Effector memory CD8-positive, alpha-beta T cell (primary cell): Measurements from ENCODE around the gene ATRNL1.

Experiments
- ATAC-seq: fragments of 150-1000 bp; cut with Tn5 transposase; replicated peaks from 2 replicates; pipeline ENCODE4 v1.10.0; 2021; ENCODE audit warnings: mild to moderate bottlenecking, moderate library complexity
- DNase-seq, 3 experiments: peaks; one replicate each; pipeline ENCODE4 v3.0.0; 2021
- H3K27ac Mint-ChIP-seq, 2 donors: one replicate each; pipeline ENCODE4 v1.8.0; 2022; ENCODE audit warnings: mild to moderate bottlenecking in 2 of 2, mixed read lengths in 2 of 2, moderate library complexity in 2 of 2
- H3K27me3 Mint-ChIP-seq, 2 donors: one replicate each; pipeline ENCODE4 v1.8.0; 2022; ENCODE audit warnings: mixed read lengths in 2 of 2
- H3K36me3 Mint-ChIP-seq: one replicate; pipeline ENCODE4 v1.8.0; 2022; ENCODE audit warnings: mild to moderate bottlenecking, moderate library complexity, mixed read lengths; ENCODE audit not compliant: insufficient read depth
- H3K4me1 Mint-ChIP-seq, 2 donors: one replicate each; pipeline ENCODE4 v1.8.0; 2022; ENCODE audit warnings: low read depth in 2 of 2, mixed read lengths in 2 of 2
- H3K4me3 Mint-ChIP-seq, 2 donors: one replicate each; pipeline ENCODE4 v1.8.0; 2022; ENCODE audit warnings: mild to moderate bottlenecking in 2 of 2, mixed read lengths in 2 of 2, moderate library complexity in 2 of 2
- H3K9me3 Mint-ChIP-seq, 2 donors: one replicate each; pipeline ENCODE4 v1.8.0; 2022; ENCODE audit warnings: mixed read lengths in 2 of 2

ATRNL1 gene

DNA sequence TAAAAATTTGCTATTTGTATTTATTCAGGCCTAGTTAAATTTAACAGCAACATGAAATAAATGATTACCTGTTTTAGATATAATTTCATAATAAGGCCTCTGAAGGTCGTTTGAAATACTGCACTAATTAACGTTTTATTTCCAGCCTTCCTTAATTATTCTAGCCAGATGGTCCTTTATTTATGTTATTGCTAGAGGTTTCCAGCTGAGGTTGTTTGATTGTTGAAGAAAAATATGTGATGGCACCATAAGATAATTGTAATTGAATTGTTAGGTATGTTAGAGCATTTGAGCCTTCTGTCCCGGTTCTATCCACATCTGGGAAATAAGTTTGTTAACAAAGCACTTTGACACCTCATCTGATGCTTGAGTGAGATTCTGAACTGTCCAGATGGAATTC is 556.1 kb downstream of the ATRNL1 start:
- H3K4me3 Mint-ChIP-seq, result no peak overlapping the region
- DNase-seq (no peak), ATAC-seq (no peak)
- H3K27me3 Mint-ChIP-seq, result no peaks in the 10 kb centered on the region
- peaks cover 8 to 9% of the 10 kb centered on the region in 2 donors for H3K9me3 Mint-ChIP-seq
- no peaks in the 10 kb centered on the region for H3K4me1 Mint-ChIP-seq
- no peak overlapping the region for H3K27ac Mint-ChIP-seq
- no peaks in the 10 kb centered on the region for H3K36me3 Mint-ChIP-seq

DNA sequence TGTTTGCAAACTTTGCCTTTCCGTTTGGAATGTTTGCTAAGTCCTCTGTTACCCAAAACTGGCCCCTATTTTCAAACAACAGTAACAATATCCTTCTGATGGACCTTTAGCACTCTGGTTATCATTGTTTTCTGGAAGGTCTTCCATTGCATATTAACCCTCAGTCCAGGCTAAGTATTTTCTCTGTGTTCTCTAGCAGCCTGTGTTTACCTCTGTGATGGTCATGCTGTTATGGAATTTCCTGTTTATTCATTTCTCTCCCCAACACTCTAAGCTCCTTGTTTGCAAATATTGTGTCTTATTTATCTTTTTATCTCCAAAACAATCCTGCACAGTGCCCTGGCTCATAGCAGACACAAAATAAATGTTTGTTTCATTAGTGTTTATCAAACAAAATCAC is 560.3 kb downstream of the ATRNL1 start:
- Mint-ChIP-seq H3K4me3 (no peak overlapping the region), H3K27me3 (no peaks in the 10 kb centered on the region), H3K27ac (no peak overlapping the region), H3K9me3 (peaks cover 8 to 10% of the 10 kb centered on the region in 2 donors), H3K4me1 (no peaks in the 10 kb centered on the region), H3K36me3 (no peaks in the 10 kb centered on the region)
- DNase-seq, result no peak
- no peak for ATAC-seq

- ATAC-seq, result no peak
- no peaks in the 10 kb centered on the region for H3K27me3 Mint-ChIP-seq
- peaks cover 8 to 12% of the 10 kb centered on the region in 2 donors for H3K9me3 Mint-ChIP-seq
- H3K4me1 Mint-ChIP-seq, result no peaks in the 10 kb centered on the region
- H3K4me3 Mint-ChIP-seq, result no peak overlapping the region
- H3K27ac Mint-ChIP-seq, result no peak overlapping the region
- no peak for DNase-seq
- H3K36me3 Mint-ChIP-seq, result no peaks in the 10 kb centered on the region
Measured at GRCh38 chr10:115654961-115655360, 561.8 kb downstream of the ATRNL1 start.

DNA sequence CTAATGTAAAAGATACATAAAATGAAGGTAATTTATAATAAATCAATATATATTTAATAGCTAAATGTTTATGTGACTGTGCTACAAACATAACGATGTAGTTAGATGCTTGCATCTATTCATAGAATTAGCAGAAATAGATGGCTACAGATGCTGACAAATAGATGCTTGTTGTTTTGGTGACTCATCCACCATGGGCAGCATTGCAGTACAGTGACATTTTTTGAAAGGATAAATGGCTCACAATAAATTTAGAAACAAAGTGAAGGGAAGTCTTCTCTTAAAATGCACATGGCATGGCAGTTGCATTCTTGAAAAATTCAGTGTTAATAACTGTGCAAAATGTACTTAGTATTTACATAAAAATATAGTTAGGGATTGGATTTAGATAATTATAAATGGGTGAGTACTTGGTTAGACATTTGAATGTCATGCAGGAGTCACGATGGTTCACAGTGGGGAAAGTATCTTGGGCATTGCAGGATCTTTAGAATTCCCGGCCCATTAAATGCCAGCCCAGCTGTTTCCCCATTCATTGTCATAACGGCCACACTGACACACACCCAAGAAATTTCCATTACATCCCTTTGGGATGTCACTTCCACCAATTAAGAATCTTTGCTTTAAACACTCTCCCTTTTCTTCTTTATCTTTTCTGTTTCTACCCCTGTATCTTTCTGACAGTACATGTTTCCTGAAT is 564.1 kb downstream of the ATRNL1 start:
- Mint-ChIP-seq H3K9me3 (peaks cover 8 to 9% of the 10 kb centered on the region in 2 donors), H3K4me1 (no peaks in the 10 kb centered on the region), H3K27ac (no peak overlapping the region), H3K36me3 (no peaks in the 10 kb centered on the region), H3K27me3 (no peaks in the 10 kb centered on the region), H3K4me3 (no peak overlapping the region)
- ATAC-seq, result no peak
- no peak for DNase-seq

GRCh38 chr10:115659616-115660015 is 566.5 kb downstream of the ATRNL1 start:
- ATAC-seq (no peak), DNase-seq (no peak)
- Mint-ChIP-seq H3K4me1 (no peaks in the 10 kb centered on the region), H3K36me3 (no peaks in the 10 kb centered on the region), H3K27me3 (no peaks in the 10 kb centered on the region), H3K4me3 (no peak overlapping the region), H3K27ac (no peak overlapping the region), H3K9me3 (peaks cover 0 to 7% of the 10 kb centered on the region in 2 donors)

DNA sequence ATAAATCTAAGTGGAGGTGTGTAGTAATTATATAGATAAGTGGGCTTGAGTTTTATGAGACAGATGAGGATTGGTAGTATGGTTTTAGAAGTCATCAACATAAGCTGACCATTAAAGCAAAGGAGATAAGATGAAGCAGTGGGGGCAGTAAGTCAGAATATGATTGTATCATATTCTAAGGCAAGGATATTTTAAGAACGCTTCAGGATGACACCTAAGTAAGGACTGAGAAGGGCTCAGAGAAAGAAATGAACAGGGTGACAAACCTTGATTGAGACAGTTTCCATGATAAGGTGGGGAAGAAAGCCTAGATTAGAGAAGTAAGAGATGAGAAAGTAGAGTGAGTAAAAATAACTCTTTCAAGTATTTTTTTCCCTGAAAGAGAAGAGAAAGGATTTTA is 567.2 kb downstream of the ATRNL1 start:
- Mint-ChIP-seq H3K4me1 (no peaks in the 10 kb centered on the region), H3K27me3 (no peaks in the 10 kb centered on the region), H3K9me3 (peaks cover 0 to 6% of the 10 kb centered on the region in 2 donors), H3K4me3 (no peak overlapping the region), H3K36me3 (no peaks in the 10 kb centered on the region), H3K27ac (no peak overlapping the region)
- no peak for ATAC-seq
- no peak for DNase-seq

DNA sequence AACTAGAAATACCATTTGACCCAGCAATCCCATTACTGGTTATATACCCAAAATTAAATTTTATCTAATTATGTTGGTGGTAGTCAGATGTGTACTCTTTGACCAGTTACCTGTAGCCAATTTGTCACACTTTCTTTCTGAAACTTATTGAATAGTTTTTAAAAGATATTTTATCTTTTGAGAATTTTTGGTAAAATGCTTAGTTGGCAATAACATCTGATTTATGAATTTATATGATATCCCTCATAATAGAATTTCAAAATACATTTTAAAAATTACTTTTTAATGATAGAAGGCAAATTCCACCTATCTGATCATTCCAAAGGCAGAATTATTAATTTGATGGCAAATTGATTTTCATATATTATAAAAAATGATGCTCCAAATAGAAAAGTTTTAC is 569.3 kb downstream of the ATRNL1 start:
- H3K4me1 Mint-ChIP-seq, result no peaks in the 10 kb centered on the region
- H3K36me3 Mint-ChIP-seq, result no peaks in the 10 kb centered on the region
- ATAC-seq, result no peak
- DNase-seq, result no peak
- no peak overlapping the region for H3K4me3 Mint-ChIP-seq
- no peaks in the 10 kb centered on the region for H3K27me3 Mint-ChIP-seq
- no peak overlapping the region for H3K27ac Mint-ChIP-seq
- peaks cover 0 to 6% of the 10 kb centered on the region in 2 donors for H3K9me3 Mint-ChIP-seq

- peaks cover 0 to 4% of the 10 kb centered on the region in 2 donors for H3K9me3 Mint-ChIP-seq
- ATAC-seq (no peak), DNase-seq (no peak)
- no peaks in the 10 kb centered on the region for H3K36me3 Mint-ChIP-seq
- no peak overlapping the region for H3K4me3 Mint-ChIP-seq
- H3K4me1 Mint-ChIP-seq, result no peaks in the 10 kb centered on the region
- H3K27ac Mint-ChIP-seq, result no peak overlapping the region
- H3K27me3 Mint-ChIP-seq, result no peaks in the 10 kb centered on the region
Measured at GRCh38 chr10:115665549-115665948, 572.4 kb downstream of the ATRNL1 start.

DNA sequence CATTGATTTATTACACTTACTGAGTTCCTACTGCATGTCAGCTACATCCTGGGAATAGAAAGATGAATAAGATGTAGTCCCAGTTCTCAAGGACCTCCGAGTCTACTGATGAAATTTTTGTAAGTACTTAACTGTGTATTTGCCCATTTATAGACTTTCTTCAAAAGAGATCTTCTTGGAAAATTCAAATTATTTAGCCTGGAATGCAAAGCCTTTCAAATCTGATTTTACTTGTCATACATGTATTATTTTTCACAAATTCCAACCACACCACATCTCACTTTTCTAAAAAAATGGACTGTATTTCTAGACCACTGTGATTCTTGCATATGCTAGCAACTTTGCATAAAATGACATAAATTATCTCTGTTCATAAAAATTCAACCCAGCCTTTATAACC is 581.3 kb downstream of the ATRNL1 start:
- no peaks in the 10 kb centered on the region for H3K36me3 Mint-ChIP-seq
- H3K4me3 Mint-ChIP-seq, result no peak overlapping the region
- no peak overlapping the region for H3K27ac Mint-ChIP-seq
- no peaks in the 10 kb centered on the region for H3K4me1 Mint-ChIP-seq
- no peak for DNase-seq
- H3K27me3 Mint-ChIP-seq, result no peaks in the 10 kb centered on the region
- ATAC-seq, result no peak
- peaks cover 4 to 28% of the 10 kb centered on the region in 2 donors for H3K9me3 Mint-ChIP-seq

GRCh38 chr10:115696747-115697146 is 603.6 kb downstream of the ATRNL1 start:
- Mint-ChIP-seq H3K27me3 (no peaks in the 10 kb centered on the region), H3K27ac (no peak overlapping the region), H3K4me1 (no peaks in the 10 kb centered on the region), H3K36me3 (no peaks in the 10 kb centered on the region), H3K4me3 (no peak overlapping the region), H3K9me3 (peaks cover 0 to 3% of the 10 kb centered on the region in 2 donors)
- ATAC-seq (no peak), DNase-seq (no peak)

DNA sequence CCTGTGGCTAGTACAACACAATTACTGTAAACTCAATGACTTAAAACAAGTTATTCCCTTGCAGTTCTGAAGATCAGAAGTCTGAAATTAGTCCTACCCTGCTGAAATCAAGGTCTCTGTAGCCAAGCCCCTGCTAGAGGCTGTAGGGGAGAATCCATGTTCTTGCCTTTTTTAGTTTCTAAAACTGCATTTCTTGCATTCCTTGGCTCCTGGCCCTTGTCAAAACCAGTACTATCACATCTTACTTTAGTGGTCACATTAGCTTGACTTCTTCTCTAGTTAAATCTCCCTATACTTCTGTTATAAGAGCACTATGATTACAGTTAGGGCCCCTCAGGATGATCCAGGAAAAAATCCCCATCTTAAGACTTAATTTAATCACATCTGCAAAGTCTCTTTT is 612.9 kb downstream of the ATRNL1 start:
- no peak for DNase-seq

GRCh38 chr10:115706488-115707076 is 613.4 kb downstream of the ATRNL1 start:
- no peak overlapping the region for H3K4me3 Mint-ChIP-seq
- no peak for ATAC-seq
- H3K36me3 Mint-ChIP-seq, result no peaks in the 10 kb centered on the region
- H3K9me3 Mint-ChIP-seq, result peaks cover 13% of the 10 kb centered on the region in 2 donors
- no peak for DNase-seq
- no peaks in the 10 kb centered on the region for H3K27me3 Mint-ChIP-seq
- H3K27ac Mint-ChIP-seq, result no peak overlapping the region
- H3K4me1 Mint-ChIP-seq, result no peaks in the 10 kb centered on the region

More for the DNA sequence above, 612.9 kb downstream of the ATRNL1 start:
- no peak for ATAC-seq
- Mint-ChIP-seq H3K4me1 (no peaks in the 10 kb centered on the region), H3K27ac (no peak overlapping the region), H3K4me3 (no peak overlapping the region), H3K36me3 (no peaks in the 10 kb centered on the region), H3K27me3 (no peaks in the 10 kb centered on the region), H3K9me3 (peaks cover 13% of the 10 kb centered on the region in 2 donors)

DNA sequence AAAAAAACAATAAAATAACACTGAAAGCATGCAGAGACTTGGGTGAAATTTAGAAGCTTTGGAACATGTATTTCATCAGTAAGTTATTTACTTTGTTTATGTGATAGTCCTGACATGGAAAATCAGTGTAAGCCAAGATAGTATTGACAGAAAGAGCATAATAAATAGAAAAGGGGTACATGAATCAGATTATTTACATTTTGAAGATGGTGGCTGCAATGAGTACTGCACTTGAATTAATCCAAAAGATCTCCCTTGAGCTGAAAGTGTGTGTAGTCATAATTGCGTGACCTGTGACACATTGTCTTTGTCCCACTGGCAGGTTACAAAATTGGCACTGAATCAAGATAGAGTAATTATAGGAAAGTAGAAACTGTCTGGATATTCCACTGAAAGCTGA is 617.0 kb downstream of the ATRNL1 start:
- peaks cover 0 to 4% of the 10 kb centered on the region in 2 donors for H3K9me3 Mint-ChIP-seq
- no peak overlapping the region for H3K4me3 Mint-ChIP-seq
- DNase-seq, result no peak
- no peak for ATAC-seq
- no peak overlapping the region for H3K27ac Mint-ChIP-seq
- no peaks in the 10 kb centered on the region for H3K27me3 Mint-ChIP-seq
- H3K36me3 Mint-ChIP-seq, result no peaks in the 10 kb centered on the region
- no peaks in the 10 kb centered on the region for H3K4me1 Mint-ChIP-seq

DNA sequence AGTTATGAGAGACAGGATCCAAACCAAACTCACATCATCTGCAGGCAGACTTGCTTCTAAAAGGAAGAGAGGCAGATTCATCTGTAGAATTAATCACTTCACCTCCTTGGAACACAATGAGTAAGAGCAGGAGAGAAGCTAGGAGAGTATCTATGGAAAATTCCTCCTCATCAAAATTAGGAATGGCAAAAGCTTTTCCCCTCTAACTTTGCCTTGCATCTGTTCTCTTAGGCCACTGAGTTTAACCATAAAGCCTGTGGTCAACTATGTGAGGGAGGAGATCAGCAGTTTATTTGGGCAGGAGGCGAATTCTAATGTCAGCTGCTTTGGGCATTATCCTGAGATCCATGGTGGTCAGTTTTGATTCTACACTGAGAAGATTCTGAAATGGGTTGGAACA is 618.1 kb downstream of the ATRNL1 start:
- no peak overlapping the region for H3K27ac Mint-ChIP-seq
- no peaks in the 10 kb centered on the region for H3K4me1 Mint-ChIP-seq
- no peaks in the 10 kb centered on the region for H3K36me3 Mint-ChIP-seq
- H3K27me3 Mint-ChIP-seq, result no peaks in the 10 kb centered on the region
- DNase-seq (no peak), ATAC-seq (no peak)
- peaks cover 0 to 4% of the 10 kb centered on the region in 2 donors for H3K9me3 Mint-ChIP-seq
- H3K4me3 Mint-ChIP-seq, result no peak overlapping the region
